IPS-NIHi11 (cell line): Measurements from ENCODE around the gene LARP1B.
"Not testable (repeated sequence)": the region's sequence is repeated elsewhere in the genome, so short reads cannot be mapped to it uniquely, and the experiment has no call there.

Experiments
- DNase-seq: peaks from one replicate; pipeline ENCODE4 v3.0.0; 2012; ENCODE audit warnings: mixed read lengths, low spot score

Gene LARP1B

DNA sequence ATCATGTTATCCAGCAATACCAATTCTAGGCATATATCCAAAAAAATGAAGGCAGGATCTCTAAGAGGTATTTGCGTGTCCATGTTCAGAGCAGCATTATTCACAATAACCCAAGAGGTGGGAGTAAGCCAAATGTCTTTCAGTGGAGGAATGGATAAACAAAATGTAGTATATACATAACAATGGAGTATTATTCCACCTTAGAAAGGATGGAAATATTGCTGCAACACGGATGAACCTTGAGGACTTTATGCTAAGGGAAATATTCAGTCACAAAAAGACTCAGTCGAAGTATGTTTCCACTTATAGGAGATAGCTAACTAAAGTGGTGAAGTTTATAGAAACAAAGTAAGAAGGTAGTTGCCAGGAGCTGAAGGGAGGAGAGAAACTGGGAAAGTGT, 74.3 kb downstream of the LARP1B start:
- DNase-seq, result no peak

DNA sequence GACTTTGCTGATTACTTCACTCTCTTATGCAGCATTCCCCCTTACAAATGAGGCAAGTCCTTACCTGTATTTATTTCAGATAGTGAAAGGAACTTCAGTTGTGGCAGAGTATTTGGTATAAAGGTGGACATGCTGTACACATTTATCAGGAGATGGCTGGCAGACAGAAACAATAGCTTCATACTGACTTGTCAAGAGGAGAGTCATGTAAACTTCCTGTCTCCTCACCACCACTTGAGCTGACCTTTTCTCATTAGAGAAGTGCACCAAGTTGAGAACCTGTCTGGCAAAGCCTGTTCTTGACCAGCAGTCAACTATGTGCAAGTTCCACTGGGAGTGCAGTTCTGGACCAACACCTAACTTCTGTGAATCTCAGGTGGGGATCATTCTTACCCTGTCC, 80.8 kb downstream of the LARP1B start:
- DNase-seq, result no peak

DNA sequence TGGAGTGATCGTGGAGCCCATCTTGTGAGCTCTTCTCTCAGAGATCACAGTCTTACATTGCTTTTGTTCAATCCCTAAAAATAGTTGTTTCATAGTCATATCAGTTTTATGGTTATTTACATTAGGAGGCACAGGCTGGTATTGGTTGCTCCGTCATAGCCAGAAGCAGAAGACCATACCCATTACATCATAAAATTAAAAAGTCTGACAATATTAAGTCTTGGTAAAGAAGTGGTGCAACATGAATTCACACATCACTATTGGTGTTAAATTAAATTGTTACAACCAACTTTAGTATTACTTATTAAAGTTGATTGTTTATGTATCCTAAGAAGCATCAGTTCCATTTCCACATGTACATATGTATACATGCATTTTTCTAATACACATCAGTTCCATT, 84.6 kb downstream of the LARP1B start:
- DNase-seq, result no peak

DNA sequence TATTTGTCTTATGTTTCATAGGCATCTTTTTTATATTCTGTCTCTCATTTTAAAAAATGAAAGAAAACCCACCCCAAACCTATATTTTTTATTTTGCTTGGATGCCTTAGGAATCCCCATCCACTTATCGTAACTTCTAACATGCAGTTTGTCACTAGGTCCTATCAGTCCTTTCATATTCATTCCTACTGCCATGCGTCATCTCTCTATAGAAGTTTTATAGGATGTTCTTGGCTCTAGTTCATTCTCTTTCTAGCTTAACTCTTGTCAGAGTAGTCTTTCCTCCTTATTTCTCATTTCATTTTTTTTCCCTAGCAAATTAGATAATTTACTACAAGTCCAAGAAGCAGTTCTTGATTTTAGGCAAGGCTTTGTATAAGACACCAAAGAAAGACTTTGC, 92.7 kb downstream of the LARP1B start:
- DNase-seq, result no peak

DNA sequence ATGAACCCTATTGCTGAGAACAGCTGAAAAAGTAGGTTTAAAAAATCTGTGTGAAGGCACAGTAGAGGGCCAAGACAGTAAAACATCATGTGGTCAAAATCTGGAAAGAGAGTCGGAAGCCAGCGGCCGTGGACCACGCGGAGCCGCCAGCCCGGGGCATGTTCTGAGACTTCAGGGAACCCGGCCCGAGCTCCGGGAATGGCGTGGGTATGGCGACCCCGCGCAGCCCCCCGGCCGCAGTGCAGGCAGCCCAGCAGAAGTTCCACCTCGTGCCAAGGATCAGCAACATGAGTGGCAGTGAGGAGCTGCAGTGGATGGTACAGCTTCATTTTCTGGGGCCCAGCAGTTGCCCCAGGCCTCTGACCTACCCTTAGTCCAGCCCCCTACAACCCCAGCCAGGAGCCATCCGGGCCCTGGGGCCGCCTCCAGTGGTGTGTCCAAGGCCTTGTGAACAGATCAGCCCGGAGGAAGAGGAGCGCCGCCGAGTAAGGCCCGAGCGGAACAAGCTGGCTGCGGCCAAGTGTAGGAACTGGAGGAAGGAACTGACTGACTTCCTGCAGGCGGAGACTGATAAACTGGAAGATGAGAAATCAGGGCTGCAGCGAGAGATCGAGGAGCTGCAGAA, 94.2 kb downstream of the LARP1B start:
- DNase-seq, result no peak

DNA sequence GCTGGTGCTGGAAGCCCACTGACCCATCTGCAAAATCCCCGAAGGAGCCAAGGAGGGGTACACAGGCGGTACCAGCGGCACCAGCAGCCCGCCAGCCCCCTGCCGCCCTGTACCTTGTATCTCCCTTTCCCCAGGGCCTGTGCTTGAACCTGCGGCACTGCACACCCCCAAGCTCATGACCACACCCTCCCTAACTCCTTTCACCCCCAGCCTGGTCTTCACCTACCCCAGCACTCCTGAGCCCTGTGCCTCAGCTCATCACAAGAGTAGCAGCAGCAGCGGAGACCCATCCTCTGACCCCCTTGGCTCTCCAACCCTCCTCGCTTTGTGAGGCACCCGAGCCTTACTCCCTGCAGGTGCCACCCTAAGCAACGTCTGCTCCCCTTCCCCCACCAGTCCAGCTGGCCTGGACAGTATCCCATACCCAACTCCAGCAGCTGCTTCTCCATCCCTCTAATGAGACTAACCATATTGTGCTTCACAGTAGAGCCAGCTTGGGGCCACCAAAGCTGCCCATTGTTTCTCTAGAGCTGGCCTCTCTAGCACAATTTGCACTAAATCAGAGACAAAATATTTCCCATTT, 94.9 kb downstream of the LARP1B start:
- no peak for DNase-seq

DNA sequence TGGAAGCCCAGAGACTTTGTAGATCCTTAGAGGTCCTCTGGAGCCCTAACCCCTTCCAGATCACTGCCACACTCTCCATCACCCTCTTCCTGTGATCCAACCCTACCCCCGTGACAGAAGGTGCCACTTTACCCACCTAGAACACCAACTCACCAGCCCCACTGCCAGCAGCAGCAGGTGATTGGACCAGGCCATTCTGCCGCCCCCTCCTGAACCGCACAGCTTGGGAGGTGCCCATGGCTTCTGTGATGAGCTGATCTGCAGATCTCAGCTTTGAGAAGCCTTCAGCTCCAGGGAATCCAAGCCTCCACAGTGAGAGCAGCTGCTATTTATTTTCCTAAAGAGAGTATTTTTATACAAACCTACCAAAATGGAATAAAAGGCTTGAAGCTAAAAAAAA, 95.4 kb downstream of the LARP1B start:
- not testable (repeated sequence) for DNase-seq

DNA sequence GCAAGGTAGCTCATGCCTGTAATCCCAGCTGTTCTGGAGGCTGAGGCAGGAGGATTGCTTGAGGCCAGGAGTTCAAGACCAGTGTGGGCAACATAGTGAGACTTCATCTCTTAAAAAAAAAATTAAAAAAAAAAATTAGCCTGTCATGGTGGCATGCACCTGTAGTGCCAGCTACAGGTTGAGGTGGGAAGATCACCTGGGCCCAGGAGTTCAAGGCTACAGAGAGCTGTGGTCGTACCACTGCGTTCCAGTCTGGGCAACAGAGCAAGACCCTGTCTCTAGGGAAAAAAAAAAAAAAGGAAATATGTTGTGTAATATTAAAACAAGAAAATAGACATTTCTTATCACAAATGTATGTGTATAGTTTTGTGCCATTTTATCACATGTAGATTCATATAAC, 97.8 kb downstream of the LARP1B start:
- no peak for DNase-seq

DNA sequence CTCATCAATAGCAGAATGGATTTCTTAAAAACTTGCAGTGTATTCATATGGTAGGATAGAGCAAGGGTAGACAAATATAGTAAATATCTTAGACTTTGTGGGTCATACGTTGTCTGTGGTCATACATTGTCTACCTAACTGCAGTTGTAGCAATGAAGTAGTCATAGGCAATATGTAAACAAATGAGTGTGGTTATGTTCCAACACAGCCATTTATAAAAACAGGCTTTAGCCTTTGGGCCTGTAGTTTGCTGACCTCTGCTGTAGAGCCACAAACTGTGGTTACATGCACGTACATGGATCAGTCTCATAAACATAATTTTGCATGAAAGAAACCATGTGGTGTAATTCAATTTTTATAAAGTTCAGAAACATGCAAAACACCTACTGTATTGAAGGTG, 98.9 kb downstream of the LARP1B start:
- DNase-seq, result no peak

DNA sequence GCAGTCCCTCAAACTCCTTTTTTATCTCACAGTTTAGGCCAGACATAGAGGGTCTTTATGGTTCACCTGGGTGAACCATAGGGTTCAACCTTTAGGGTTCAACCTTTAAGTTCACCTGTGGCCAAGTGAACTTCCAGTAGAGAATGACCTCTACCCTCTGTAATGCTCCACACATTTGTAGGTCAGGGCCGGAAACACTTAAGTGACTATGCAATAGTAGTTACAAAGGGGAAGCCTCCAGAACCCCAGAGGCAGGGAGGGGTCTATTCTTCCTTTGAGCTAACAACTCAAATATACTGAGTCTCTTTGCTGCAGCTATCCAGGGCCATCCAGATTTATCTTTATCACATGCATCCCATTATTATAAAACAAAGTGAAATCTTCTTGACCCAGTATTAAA, 100.0 kb downstream of the LARP1B start:
- no peak for DNase-seq

DNA sequence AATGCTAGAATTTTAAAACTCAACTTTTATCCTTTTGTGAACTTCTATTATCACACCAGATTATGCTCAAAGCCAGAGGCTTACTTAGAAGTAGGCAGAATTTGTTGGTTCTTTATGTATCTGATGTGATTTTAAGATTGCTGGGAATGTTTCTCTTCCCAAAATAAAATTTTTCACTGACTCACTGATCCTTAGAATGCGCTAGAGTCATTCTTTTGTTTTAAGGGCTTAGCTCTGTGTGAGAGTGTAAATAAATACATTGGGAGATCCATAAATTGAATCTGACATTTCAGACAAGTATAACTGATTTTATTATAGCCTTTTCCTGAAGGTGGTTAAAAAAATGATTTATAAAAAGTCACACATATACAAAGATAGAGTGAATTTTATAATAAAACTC, 101.3 kb downstream of the LARP1B start:
- DNase-seq, result no peak

DNA sequence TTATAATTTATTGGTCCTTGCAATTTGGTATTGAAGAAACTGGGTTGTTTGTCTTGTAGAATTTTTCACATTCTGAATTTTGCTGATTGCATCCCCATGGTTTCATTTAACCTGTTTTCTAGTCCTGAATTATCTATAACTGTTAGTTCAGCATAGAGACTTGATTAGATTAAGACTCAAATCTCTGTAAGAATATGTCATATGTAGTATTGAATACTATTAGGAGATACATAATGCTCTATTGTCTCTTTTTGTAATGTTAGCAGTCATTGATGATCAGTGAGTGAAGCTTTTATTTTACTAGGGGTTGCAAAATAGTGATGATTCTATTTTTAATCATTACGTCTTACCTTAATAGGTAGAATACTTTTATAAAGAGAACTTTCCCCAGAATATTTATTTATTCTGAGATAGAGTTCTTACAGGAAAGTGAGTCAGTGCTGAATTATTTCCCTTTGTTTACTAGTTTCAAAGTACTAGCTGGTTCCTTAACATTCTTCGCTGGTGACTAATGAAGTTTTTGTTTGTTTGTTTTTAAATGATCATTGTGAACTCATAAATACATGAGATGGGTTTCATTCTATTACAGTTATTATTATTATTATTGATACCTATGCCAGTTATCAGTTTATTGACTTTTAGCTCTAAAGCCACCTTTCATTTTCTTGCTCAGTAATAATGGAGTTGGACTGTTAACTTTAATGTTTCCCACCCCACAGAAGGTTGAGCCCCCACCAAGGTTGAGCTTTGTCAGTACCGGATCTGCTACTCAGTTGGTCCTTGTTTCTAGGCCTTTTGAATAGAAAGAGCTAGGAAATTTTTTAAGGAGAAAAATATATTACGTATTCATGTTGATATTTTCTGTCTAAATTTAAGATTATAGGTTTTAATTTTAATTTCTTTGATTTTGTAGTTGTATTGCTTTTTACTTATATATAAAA, 102.3 kb downstream of the LARP1B start:
- DNase-seq, result no peak

DNA sequence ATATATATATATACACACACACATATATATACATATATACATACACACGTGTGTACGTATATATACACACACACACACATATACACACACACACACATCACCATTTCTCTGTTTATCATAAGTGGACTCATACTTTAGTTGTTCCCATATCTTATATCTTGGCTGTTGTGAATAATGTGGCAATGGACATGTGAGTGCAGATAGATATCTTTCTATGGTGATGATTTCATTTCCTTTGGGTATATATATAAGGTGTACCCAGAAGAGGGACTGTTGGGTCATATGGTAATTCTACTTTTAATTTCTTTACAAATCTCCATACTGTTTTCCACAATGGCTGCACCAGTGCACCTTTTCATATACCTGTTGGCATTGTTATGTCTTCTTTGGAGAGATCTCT, 105.9 kb downstream of the LARP1B start:
- no peak for DNase-seq

DNA sequence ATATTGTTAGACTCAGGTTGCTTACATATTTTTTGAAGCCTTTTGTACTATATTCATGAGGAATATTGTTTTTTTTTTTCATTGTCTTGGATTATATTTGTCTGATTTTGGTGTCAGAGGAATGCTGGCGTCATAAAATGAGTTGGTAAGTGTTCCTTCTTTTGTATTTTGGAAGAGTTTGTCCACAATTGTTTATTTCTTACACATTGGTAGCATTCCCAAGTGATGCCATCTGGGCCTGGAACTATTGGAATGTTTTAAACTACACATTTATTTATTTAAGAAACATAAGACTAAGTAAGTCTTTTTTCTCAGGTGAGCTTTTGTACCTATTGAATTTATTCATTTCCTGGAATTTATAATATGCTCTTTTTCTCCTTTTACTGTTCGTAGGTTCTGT, 107.6 kb downstream of the LARP1B start:
- DNase-seq, result no peak

DNA sequence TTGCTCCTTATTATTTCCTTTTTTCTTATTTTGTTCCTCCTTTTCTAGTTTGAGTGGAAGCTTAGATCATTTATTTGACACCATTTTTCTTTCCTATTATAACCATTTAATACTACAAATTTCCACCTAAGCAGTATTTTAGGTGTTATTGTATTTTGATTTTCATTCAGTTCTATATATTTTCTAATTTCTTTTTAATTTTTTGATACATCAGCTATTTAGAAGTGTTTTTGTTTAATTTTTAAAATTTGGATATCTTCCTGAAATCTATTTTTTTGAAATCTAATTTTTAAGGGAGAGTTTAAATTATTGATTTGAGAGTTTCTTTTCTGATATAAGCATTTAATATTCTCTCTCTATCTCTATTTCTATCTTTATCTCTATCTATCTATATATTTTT, 108.1 kb downstream of the LARP1B start:
- DNase-seq, result no peak

DNA sequence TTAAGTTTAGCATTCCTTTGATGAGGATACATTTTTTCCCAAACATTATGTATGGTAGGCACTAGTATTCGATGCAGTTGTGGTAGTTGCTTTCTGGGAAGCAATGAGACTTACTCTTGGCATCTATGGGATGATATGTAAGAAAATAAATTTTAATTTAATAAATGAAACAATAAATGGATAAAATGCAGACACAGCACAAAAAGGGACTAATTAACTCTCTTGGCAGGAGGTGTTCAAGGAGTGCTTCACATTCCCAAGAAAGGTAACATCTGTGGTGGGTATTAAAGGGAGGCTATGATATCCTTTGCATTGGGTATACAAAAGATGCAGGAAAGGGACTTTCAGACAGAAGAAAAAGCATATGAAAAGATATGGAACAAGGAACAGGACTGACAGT, 115.5 kb downstream of the LARP1B start:
- no peak for DNase-seq

DNA sequence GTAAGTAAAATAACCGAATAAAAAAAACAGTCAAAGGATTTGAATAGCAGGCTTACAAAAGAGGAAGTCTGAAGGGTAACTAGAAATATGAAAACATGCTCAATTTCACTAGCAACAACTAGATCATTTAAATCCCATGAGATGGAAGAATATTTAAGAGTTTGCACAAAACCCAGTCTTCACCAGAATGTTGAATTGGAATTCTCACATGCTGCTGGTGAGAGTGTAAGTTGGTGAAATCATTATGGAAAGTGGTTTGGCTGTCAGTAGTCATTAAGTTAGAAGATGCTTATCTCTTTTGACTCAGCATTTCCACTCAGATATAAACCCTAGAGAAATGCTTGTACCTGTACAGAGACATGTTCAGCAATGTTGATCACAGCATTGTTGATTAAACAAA, 116.4 kb downstream of the LARP1B start:
- DNase-seq, result no peak

DNA sequence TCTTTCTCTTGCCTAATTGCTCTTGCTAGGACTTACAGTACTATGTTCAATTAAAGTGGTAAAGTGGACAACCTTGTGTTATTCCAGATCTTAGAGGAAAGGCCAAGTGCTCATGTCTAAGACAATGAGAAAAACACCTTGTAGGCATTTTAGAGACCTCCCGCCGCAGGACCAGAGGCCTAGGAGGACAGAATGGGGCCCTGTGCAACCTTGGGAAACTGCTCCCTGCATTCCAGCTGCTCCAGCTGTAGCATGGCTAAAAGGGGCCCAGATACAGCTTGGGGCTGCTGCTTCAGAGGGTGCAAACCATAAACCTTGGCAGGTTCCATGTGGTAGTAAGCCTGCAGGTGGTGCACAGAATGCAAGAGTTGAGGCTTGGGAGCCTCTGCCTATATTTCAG, 125.5 kb downstream of the LARP1B start:
- DNase-seq, result no peak

DNA sequence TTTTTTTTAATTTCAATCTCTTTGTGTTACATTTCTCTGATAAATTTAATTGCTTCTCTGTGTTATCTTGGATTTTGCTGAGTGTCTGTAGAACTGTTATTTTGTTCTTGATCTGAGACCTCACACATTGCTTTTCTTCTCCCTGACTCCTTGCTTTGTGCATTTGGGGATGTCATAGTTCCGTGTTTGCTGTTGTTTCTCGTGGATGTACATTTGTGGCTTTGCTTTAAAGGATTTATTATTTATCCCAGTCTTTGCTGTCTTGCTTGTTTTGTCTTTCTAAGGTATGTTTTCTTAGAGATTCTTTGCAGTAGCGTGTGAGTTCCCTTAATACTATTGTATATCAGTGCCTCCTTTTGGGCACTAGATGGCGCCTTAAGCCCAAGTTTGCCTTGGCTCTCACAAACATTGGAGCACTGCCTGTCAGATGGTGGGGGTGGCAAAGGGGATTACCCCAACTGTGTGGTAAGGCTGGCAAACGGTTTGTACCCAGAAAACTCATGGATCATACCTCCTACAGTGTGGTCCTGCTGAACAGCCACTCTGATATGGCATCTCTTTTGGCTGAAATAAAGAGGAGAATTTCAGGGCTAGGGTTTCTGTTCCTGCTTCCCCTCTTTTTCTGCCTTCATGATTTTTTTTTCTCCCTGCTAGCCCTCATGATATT, 130.1 kb downstream of the LARP1B start:
- DNase-seq, result peak; percentile 72

DNA sequence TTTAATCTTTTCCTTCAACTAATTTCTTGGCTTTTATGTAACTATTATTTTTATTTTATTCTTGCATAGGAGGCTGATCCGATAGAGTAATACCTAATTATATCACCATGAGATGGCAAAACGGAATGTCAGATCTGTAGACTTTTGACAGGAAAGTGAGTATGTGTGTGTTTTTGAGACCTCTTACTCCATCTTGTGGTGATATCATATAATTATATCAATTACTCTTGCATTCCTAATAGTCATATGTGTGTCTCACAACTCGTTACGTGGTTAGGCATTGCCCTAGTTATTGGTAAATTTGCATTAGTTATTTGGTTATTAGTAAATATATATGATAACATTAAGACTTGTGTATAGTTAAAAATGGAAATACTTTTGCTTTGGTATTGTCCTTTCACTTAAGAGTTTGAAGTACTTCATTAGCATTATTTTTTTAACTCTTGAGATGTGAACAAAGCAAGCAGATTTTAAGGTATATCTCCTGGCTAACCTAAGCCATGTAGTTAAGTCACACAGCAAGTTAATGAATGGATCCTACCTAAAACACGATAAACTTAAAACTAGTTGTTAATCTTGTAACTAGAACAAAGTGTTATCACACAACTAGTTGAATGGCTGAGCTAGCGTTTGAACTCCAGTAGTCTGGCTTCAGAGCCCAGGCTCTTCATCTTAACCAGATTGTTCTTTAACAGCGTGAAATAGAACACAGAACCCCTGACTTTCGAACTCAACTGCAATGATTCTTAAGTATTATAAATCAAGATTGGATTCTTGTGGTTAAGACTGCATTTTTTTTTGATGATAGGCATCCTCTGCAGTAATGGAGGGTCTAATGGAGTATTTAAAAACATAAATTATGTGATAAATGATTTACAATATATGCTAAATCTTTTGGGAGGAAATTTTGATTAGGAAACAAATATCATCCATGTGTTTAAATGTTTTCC, 159.4 kb downstream of the LARP1B start:
- peak; percentile 15 for DNase-seq

DNA sequence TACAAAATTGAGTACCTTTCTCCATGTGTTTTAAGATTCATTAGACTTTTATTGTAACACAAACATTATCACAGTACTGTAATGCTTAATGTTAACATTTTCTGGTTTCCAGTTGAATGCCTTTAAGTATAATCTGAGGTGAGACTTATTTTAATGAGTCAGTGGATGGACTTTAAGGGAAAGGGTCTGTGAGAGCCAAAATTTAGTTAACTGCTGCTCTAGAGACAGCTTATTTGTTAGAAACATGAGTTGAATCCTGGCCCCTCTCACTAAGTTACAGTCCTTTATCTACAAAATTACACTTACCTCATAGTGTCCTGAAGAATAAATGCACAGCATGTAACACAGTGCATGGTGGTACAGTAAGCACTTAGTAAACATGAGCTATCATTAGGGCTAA, 160.5 kb downstream of the LARP1B start:
- DNase-seq, result no peak

DNA sequence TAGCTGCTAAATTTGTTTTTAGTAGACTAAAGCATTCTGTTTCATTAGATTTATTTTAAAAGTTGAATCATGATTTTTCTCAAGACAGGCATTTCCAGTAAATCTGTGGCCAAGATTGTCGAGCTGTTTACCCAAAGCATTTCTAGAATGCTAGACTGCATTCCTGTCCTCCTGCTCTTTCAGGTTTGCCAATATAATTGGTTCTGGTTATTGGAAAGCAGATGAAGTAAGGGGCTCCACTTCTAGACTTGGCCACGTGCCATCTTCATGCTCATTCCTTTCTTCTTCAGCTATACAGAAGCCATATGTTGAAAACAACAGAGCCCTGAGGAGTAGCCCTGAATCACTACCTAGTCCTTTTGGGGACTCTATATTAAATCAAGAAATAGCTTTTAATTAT, 164.0 kb downstream of the LARP1B start:
- no peak for DNase-seq
